NCI-H2227 treated with DMSO at 0.1 percent for 48 hours (cell line): ENCODE data around the gene FARSA.
"Not testable (repeated sequence)": the region's sequence is repeated elsewhere in the genome, so short reads cannot be mapped to it uniquely, and the experiment has no call there.

Experiments used
- DNase-seq: peaks from one replicate; lab custom pipeline; 2025; lab: John Stamatoyannopoulos, UW

The FARSA gene

GRCh38 chr19:12953799-12954611 lies 20.5 kb upstream of the FARSA start:
- DNase-seq: no peak

- DNase-seq: no peak
These were observed 19.8 kb upstream of the FARSA start for GRCh38 chr19:12953138-12953798.

- no peak for DNase-seq
These were observed 19.1 kb upstream of the FARSA start for GRCh38 chr19:12952488-12953137.

- not testable (repeated sequence) for DNase-seq
These were observed 18.5 kb upstream of the FARSA start for GRCh38 chr19:12952050-12952449.

- DNase-seq: no peak
These were observed 16.1 kb upstream of the FARSA start for GRCh38 chr19:12949363-12950283.

GRCh38 chr19:12948612-12949362 lies 15.3 kb upstream of the FARSA start:
- no peak for DNase-seq

- no peak for DNase-seq
These were observed 14.4 kb upstream of the FARSA start for GRCh38 chr19:12947702-12948611.

GRCh38 chr19:12946731-12947496 lies 13.4 kb upstream of the FARSA start:
- DNase-seq: no peak

GRCh38 chr19:12946092-12946721 lies 12.7 kb upstream of the FARSA start:
- peak; percentile 38 for DNase-seq

GRCh38 chr19:12945479-12946091 lies 12.1 kb upstream of the FARSA start, which contains the start of gene RAD23A:
Gene RAD23A, plus strand, starts transcription at chr19:12945862. Its CDS starts 87 bp downstream, at chr19:12945949.
- peak; percentile 94 for DNase-seq

GRCh38 chr19:12944104-12944674 lies 10.7 kb upstream of the FARSA start:
- DNase-seq: no peak

GRCh38 chr19:12943437-12944044 lies 10.0 kb upstream of the FARSA start:
- DNase-seq: no peak

GRCh38 chr19:12940897-12941296 lies 7.4 kb upstream of the FARSA start:
- DNase-seq: no peak

GRCh38 chr19:12939975-12940423 lies 6.5 kb upstream of the FARSA start:
- DNase-seq: no peak

- no peak for DNase-seq
These were observed 5.5 kb upstream of the FARSA start for GRCh38 chr19:12938779-12939601.
